H1 (cell line): ENCODE data around the gene KCNMA1. TPM values are rescaled to one million over a fixed set of nuclear protein-coding genes. Genes with fewer than 3 reads are reported as not detected.

Experiments
- CTCF ChIA-PET: fragments of 300-600 bp; sonication (Branson Sonifier 250); formaldehyde crosslinking; loops from one replicate; lab custom pipeline; 2021; ENCODE audit not compliant: partially characterized antibody; lab: Charles Lee
- POLR2A ChIA-PET: fragments of 300-600 bp; sonication (Branson Sonifier 250); formaldehyde crosslinking; loops from one replicate; lab custom pipeline; 2021; ENCODE audit warnings: inconsistent platforms; ENCODE audit not compliant: partially characterized antibody; lab: Charles Lee
- DNase-seq, 2 experiments: peaks; one replicate each; pipeline versions ENCODE4 v3.0.0 to v3.0.0-alpha.2; 2010 to 2022; ENCODE audit warnings: low spot score in 2 of 2, low read depth in 1 of 2, mixed read lengths in 1 of 2
- FAIRE-seq: peaks from 2 replicates; lab custom pipeline; 2011; peaks lifted over from hg19 to GRCh38; lab: Jason Lieb, UNC
- H2AFZ ChIP-seq: 2 replicates; pipeline ENCODE4 v1.8.1; 2012; ENCODE audit warnings: low read length, inconsistent platforms
- H2AK5ac ChIP-seq: 2 replicates; pipeline ENCODE4 v1.6.1; 2013; ENCODE audit warnings: low read depth, low read length
- H2BK120ac ChIP-seq: replicated peaks from 2 replicates; pipeline ENCODE3; 2013; ENCODE audit warnings: low read depth, low read length, inconsistent platforms
- H2BK12ac ChIP-seq: 2 replicates; pipeline ENCODE4 v1.6.1; 2013; ENCODE audit warnings: low read depth, low read length
- H2BK15ac ChIP-seq: 2 replicates; pipeline ENCODE4 v1.6.1; 2013; ENCODE audit warnings: low read length
- H2BK20ac ChIP-seq: 2 replicates; pipeline ENCODE4 v1.6.1; 2013; ENCODE audit warnings: low read length
- H2BK5ac ChIP-seq: 2 replicates; pipeline ENCODE4 v1.6.1; 2013; ENCODE audit warnings: low read depth, low read length
- H3K14ac ChIP-seq: 2 replicates; pipeline ENCODE4 v1.6.1; 2013; ENCODE audit warnings: inconsistent platforms; ENCODE audit not compliant: insufficient read length
- H3K18ac ChIP-seq: 2 replicates; pipeline ENCODE4 v1.6.1; 2013; ENCODE audit warnings: low read length; ENCODE audit errors: extremely low read depth
- H3K23ac ChIP-seq: 2 replicates; pipeline ENCODE4 v1.6.1; 2013; ENCODE audit warnings: inconsistent platforms; ENCODE audit not compliant: insufficient read length
- H3K23me2 ChIP-seq: 2 replicates; pipeline ENCODE4 v1.6.1; 2013; ENCODE audit warnings: low read depth, low read length
- H3K27ac ChIP-seq: 2 replicates; pipeline ENCODE4 v1.6.1; 2011; ENCODE audit warnings: low read depth, low read length, inconsistent platforms
- H3K27me3 ChIP-seq, 4 experiments: replicated peaks in 1 of 4; 1 replicate in 1 of 4; 2 replicates in 3 of 4; pipeline versions ENCODE4 v1.6.1 to v1.8.1; 2011 to 2013; ENCODE audit warnings: low read length in 3 of 4, mild to moderate bottlenecking in 3 of 4, inconsistent platforms in 2 of 4, mixed read lengths in 2 of 4, moderate library complexity in 1 of 4; ENCODE audit not compliant: control insufficient read depth in 3 of 4, insufficient read depth in 3 of 4; ENCODE audit errors: extremely low read depth in 1 of 4
- H3K36me3 ChIP-seq, 4 experiments: 2 replicates each; pipeline versions ENCODE4 v1.6.1 to v1.8.1; 2011 to 2013; ENCODE audit warnings: mild to moderate bottlenecking in 4 of 4, low read length in 3 of 4, moderate library complexity in 2 of 4, control low read depth in 1 of 4, inconsistent platforms in 1 of 4; ENCODE audit not compliant: insufficient read depth in 4 of 4, control insufficient read depth in 2 of 4
- H3K4ac ChIP-seq: replicated peaks from 2 replicates; pipeline ENCODE3; 2013; ENCODE audit warnings: low read length, low read depth, mixed read lengths, inconsistent platforms; ENCODE audit not compliant: insufficient read length
- H3K4me1 ChIP-seq, 4 experiments: replicated peaks in 1 of 4; 1 replicate in 1 of 4; 2 replicates in 3 of 4; pipeline versions ENCODE4 v1.6.1 to v1.8.1; 2011 to 2013; ENCODE audit warnings: low read length in 3 of 4, inconsistent platforms in 2 of 4, mixed read lengths in 1 of 4; ENCODE audit not compliant: insufficient read depth in 4 of 4, control insufficient read depth in 3 of 4
- H3K4me2 ChIP-seq, 2 experiments: 2 replicates each; pipeline versions ENCODE4 v1.6.1 to v1.8.1; 2011 to 2013; ENCODE audit warnings: low read depth in 2 of 2, low read length in 2 of 2, control low read depth in 1 of 2, inconsistent platforms in 1 of 2, mild to moderate bottlenecking in 1 of 2; ENCODE audit not compliant: insufficient read depth in 1 of 2
- H3K4me3 ChIP-seq, 4 experiments: fragments of 200-600, 300-600 bp in 1 of 4; sonication (generic), shearing (Covaris generic), sonication (Bioruptor Twin) in 1 of 4; 2 replicates each; pipeline versions ENCODE4 v1.5.1 to v1.8.1; 2011 to 2016; ENCODE audit warnings: low read length in 4 of 4, low read depth in 3 of 4, control low read depth in 2 of 4, inconsistent platforms in 2 of 4, mild to moderate bottlenecking in 2 of 4, mixed read lengths in 1 of 4, moderate library complexity in 1 of 4; ENCODE audit not compliant: insufficient read depth in 2 of 4; ENCODE audit errors: extremely low read depth in 1 of 4
- H3K56ac ChIP-seq: replicated peaks from 2 replicates; pipeline ENCODE3; 2013; ENCODE audit warnings: low read depth, mild to moderate bottlenecking, mixed read lengths, low read length, inconsistent platforms; ENCODE audit not compliant: insufficient read length
- H3K79me1 ChIP-seq: 2 replicates; pipeline ENCODE4 v1.6.1; 2013; ENCODE audit warnings: low read depth, low read length, control low read depth
- H3K79me2 ChIP-seq, 2 experiments: 2 replicates each; pipeline versions ENCODE4 v1.6.1 to v1.8.1; 2012 to 2013; ENCODE audit warnings: low read length in 2 of 2, mild to moderate bottlenecking in 2 of 2, inconsistent platforms in 1 of 2; ENCODE audit not compliant: insufficient read depth in 2 of 2, control insufficient read depth in 1 of 2
- H3K9ac ChIP-seq, 4 experiments: replicated peaks in 1 of 4; 1 replicate in 1 of 4; 2 replicates in 3 of 4; pipeline versions ENCODE4 v1.6.1 to v1.8.1; 2011 to 2013; ENCODE audit warnings: low read depth in 3 of 4, low read length in 3 of 4, control low read depth in 2 of 4, mild to moderate bottlenecking in 2 of 4, moderate library complexity in 2 of 4, inconsistent platforms in 1 of 4; ENCODE audit errors: extremely low read depth in 1 of 4
- H3K9me3 ChIP-seq, 2 experiments: 2 replicates each; pipeline versions ENCODE4 v1.6.1 to v1.8.1; 2012 to 2013; ENCODE audit warnings: mild to moderate bottlenecking in 2 of 2, moderate library complexity in 2 of 2, control low read depth in 1 of 2, inconsistent platforms in 1 of 2, low read depth in 1 of 2, low read length in 1 of 2, mixed read lengths in 1 of 2; ENCODE audit not compliant: insufficient read depth in 2 of 2
- H4K20me1 ChIP-seq, 2 experiments: replicated peaks in 1 of 2; 2 replicates each; pipeline versions ENCODE3 to v1.8.1; 2011 to 2013; ENCODE audit warnings: inconsistent platforms in 2 of 2, low read length in 2 of 2, mild to moderate bottlenecking in 1 of 2; ENCODE audit not compliant: insufficient read depth in 2 of 2, control insufficient read depth in 1 of 2
- H4K5ac ChIP-seq: 2 replicates; pipeline ENCODE4 v1.6.1; 2013; ENCODE audit warnings: low read length, low read depth, mixed read lengths, inconsistent platforms; ENCODE audit not compliant: insufficient read length
- H4K8ac ChIP-seq: 2 replicates; pipeline ENCODE4 v1.8.0; 2013; ENCODE audit warnings: mild to moderate bottlenecking, moderate library complexity, low read length, inconsistent platforms; ENCODE audit not compliant: insufficient read depth; ENCODE audit errors: extremely low read depth
- H4K91ac ChIP-seq: replicated peaks from 2 replicates; pipeline ENCODE3; 2013; ENCODE audit warnings: low read length, mixed read lengths, inconsistent platforms; ENCODE audit not compliant: insufficient read length
- ATF3 ChIP-seq: IDR thresholded peaks from 2 replicates; pipeline ENCODE4 v1.6.1; 2011; ENCODE audit warnings: low read depth, mild to moderate bottlenecking, low read length; ENCODE audit not compliant: insufficient read depth
- CREB1 ChIP-seq: IDR thresholded peaks from 2 replicates; pipeline ENCODE4 v1.6.1; 2012; ENCODE audit warnings: inconsistent platforms
- CTBP2 ChIP-seq: IDR thresholded peaks from 2 replicates; pipeline ENCODE4 v1.7.0; 2011; ENCODE audit warnings: borderline replicate concordance, mild to moderate bottlenecking, moderate library complexity, mixed read lengths, low read length; ENCODE audit not compliant: insufficient read depth, insufficient read length
- FOSL1 ChIP-seq: IDR thresholded peaks from 2 replicates; pipeline ENCODE4 v1.6.1; 2011; ENCODE audit warnings: mild to moderate bottlenecking, low read depth, low read length, moderate library complexity; ENCODE audit not compliant: insufficient read depth
- GTF2F1 ChIP-seq: IDR thresholded peaks from 2 replicates; pipeline ENCODE4 v1.6.1; 2012; ENCODE audit warnings: low read depth, low read length, improper control_type of control experiment, borderline replicate concordance
- HDAC6 ChIP-seq: IDR thresholded peaks from one replicate; pipeline ENCODE4 v1.7.1; 2012; ENCODE audit warnings: low read depth, mild to moderate bottlenecking, inconsistent platforms, low read length, moderate library complexity
- KDM5A ChIP-seq: fragments of 200-600 bp; IDR thresholded peaks from 2 replicates; pipeline ENCODE4 v1.7.1; 2012; ENCODE audit warnings: mild to moderate bottlenecking, low read length, inconsistent platforms, mixed read lengths
- MAX ChIP-seq: IDR thresholded peaks from 2 replicates; pipeline ENCODE4 v1.6.1; 2012; ENCODE audit warnings: inconsistent platforms
- RXRA ChIP-seq: IDR thresholded peaks from 2 replicates; pipeline ENCODE4 v1.6.1; 2011; ENCODE audit warnings: low read depth, mild to moderate bottlenecking, low read length, moderate library complexity; ENCODE audit not compliant: insufficient read depth
- SP1 ChIP-seq: IDR thresholded peaks from 2 replicates; pipeline ENCODE4 v1.6.1; 2011; ENCODE audit warnings: low read depth, low read length
- SRF ChIP-seq: IDR thresholded peaks from 2 replicates; pipeline ENCODE4 v1.6.1; 2011; ENCODE audit warnings: mild to moderate bottlenecking, low read depth, low read length, moderate library complexity
- TCF12 ChIP-seq: IDR thresholded peaks from 2 replicates; pipeline ENCODE4 v1.6.1; 2011; ENCODE audit warnings: low read depth, mild to moderate bottlenecking, low read length
- USF2 ChIP-seq: IDR thresholded peaks from 2 replicates; pipeline ENCODE4 v1.6.1; 2011; ENCODE audit warnings: low read length, improper control_type of control experiment
- YY1 ChIP-seq: IDR thresholded peaks from 2 replicates; pipeline ENCODE4 v1.6.1; 2011; ENCODE audit warnings: low read depth, mild to moderate bottlenecking, low read length
- WGBS, 2 experiments: shearing (Covaris generic) in 1 of 2; methylation state at CpG; one replicate each; pipeline versions ENCODE4 v1.1.6 to v1.1.7; 2013 to 2015; ENCODE audit warnings: low lambda C conversion rate in 2 of 2, mixed read lengths in 2 of 2, inconsistent platforms in 1 of 2, low coverage in 1 of 2, missing lambda C conversion rate in 1 of 2; ENCODE audit not compliant: insufficient replicate concordance in 2 of 2, insufficient coverage in 1 of 2, insufficient read length in 1 of 2; ENCODE audit errors: extremely low coverage in 1 of 2, missing lambda C conversion rate in 1 of 2; 5-methylcytosine and 5-hydroxymethylcytosine counted together
- polyA plus RNA-seq, 7 experiments: library from polyadenylated mRNA; depleted of rRNA in 3 of 7; stranded (reverse) in 5 of 7; unstranded in 2 of 7; fragments of >200 nt in 5 of 7; fragments of 200-250 nt in 2 of 7; gene quantifications; 1 replicate in 5 of 7; 2 replicates in 1 of 7; 4 replicates in 1 of 7; pipeline versions ENCODE4 v1.2.1 to v1.2.3, GENCODE V29; 2011 to 2013; ENCODE audit warnings: missing spikeins in 2 of 7, mixed read lengths in 2 of 7
- total RNA-seq: library from RNA; stranded (reverse); fragmentation: NEBNext Ultra II Directional; extraction: Animal tissue kit (Norgen Biotek cat#: 25700); gene quantifications from 2 replicates; pipeline ENCODE4 v1.2.1, GENCODE V29; 2021

KCNMA1 gene
- total and polyA plus RNA-seq, 2 of the 8 experiments (the other 6 are each of a cell fraction or from before 2014, with no cell fraction given), result 10.2 to 11.1 TPM

GRCh38 chr10:77123330-77123729, 514.3 kb downstream of the KCNMA1 start:
- no peak for FAIRE-seq
- no peak overlapping the region for H3K56ac ChIP-seq
- CTCF ChIA-PET, result no interaction called here
- TF ChIP-seq MAX (no peak), KDM5A (no peak), YY1 (no peak), CREB1 (no peak), GTF2F1 (no peak), FOSL1 (no peak), CTBP2 (no peak), RXRA (no peak), TCF12 (no peak), SRF (no peak), HDAC6 (no peak), ATF3 (no peak), USF2 (no peak), SP1 (no peak)

More at GRCh38 chr10:77123330-77123729, 514.3 kb downstream of the KCNMA1 start:
- Histone ChIP-seq H2BK5ac (no peak overlapping the region), H2BK120ac (no peak overlapping the region), H3K18ac (no peak overlapping the region), H2BK20ac (no peak overlapping the region), H3K36me3 (no peaks in the 10 kb centered on the region), H3K14ac (no peak overlapping the region), H3K27me3 (no peaks in the 10 kb centered on the region), H2AFZ (no peak overlapping the region), H2BK12ac (no peak overlapping the region), H4K91ac (no peak overlapping the region), H2AK5ac (no peak overlapping the region), H4K8ac (no peak overlapping the region), H3K23me2 (no peaks in the 10 kb centered on the region), H3K4me2 (no peak overlapping the region), H3K9ac (no peak overlapping the region), H3K79me2 (no peaks in the 10 kb centered on the region), H3K79me1 (no peaks in the 10 kb centered on the region), H3K4ac (no peak overlapping the region), H2BK15ac (no peak overlapping the region), H3K27ac (no peak overlapping the region), H4K20me1 (no peaks in the 10 kb centered on the region), H3K23ac (no peak overlapping the region), H3K4me1 (no peaks in the 10 kb centered on the region), H3K4me3 (no peak overlapping the region), H3K9me3 (no peaks in the 10 kb centered on the region), H4K5ac (no peak overlapping the region)
- no peak for DNase-seq
- WGBS, 2 experiments, result 98% methylated on average over 5 of the region's 5 CpGs; no CpG with 5 or more reads in 1 of the 2 experiments
- POLR2A ChIA-PET, result no interaction called here
